Stomach (tissue), 9 donors: Measurements from ENCODE around the gene CDKN2B-AS1. TPM values are rescaled to one million over a fixed set of nuclear protein-coding genes. Genes with fewer than 3 reads are reported as not detected.

Experiments used
- DNase-seq, 2 donors: peaks; one replicate each; pipeline versions ENCODE4 v3.0.0 to v3.0.0-alpha.2; 2013 to 2019
- H3K27ac ChIP-seq, 5 donors: fragments of 200-600 bp in 4 of 5; sonication (generic) in 4 of 5; one replicate each; pipeline ENCODE4 v1.5.1; 2013 to 2019; ENCODE audit warnings: mild to moderate bottlenecking in 1 of 5, moderate library complexity in 1 of 5
- H3K27me3 ChIP-seq, 3 donors: fragments of 200-600 bp; sonication (generic); one replicate each; pipeline ENCODE4 v1.5.1; 2017 to 2019; ENCODE audit warnings: mixed run types in 1 of 3
- H3K36me3 ChIP-seq, 4 donors: fragments of 200-600 bp; sonication (generic); 1 replicate in 3 of 4; 2 replicates in 1 of 4; pipeline ENCODE4 v1.5.1; 2016 to 2019
- H3K4me1 ChIP-seq, 4 donors: fragments of 200-600 bp; sonication (generic); one replicate each; pipeline ENCODE4 v1.5.1; 2016 to 2019
- H3K4me3 ChIP-seq, 4 donors: fragments of 200-600 bp; sonication (generic) in 3 of 4; one replicate each; pipeline ENCODE4 v1.5.1; 2016 to 2019; ENCODE audit warnings: mild to moderate bottlenecking in 1 of 4
- H3K9me3 ChIP-seq, 4 donors: fragments of 200-600 bp; sonication (generic); one replicate each; pipeline ENCODE4 v1.5.1; 2016 to 2019
- CTCF ChIP-seq, 7 experiments: fragments of 450-650 bp in 4 of 7; fragments of 200-600 bp in 3 of 7; sonication (generic) in 3 of 7; IDR thresholded peaks; one replicate each; pipeline ENCODE4 v1.5.1; 2016 to 2019; ENCODE audit warnings: antibody characterized with exemption in 7 of 7, control low read depth in 2 of 7, mild to moderate bottlenecking in 1 of 7
- EP300 ChIP-seq: sonication (generic); formaldehyde crosslinking; IDR thresholded peaks from one replicate; pipeline ENCODE4 v1.6.1; 2017; ENCODE audit warnings: antibody characterized with exemption
- POLR2A ChIP-seq, 4 donors: fragments of 450-650 bp; IDR thresholded peaks; one replicate each; pipeline ENCODE4 v1.6.1; 2016; ENCODE audit warnings: antibody characterized with exemption in 4 of 4, control low read depth in 2 of 4, mild to moderate bottlenecking in 1 of 4, moderate library complexity in 1 of 4
- POLR2AphosphoS5 ChIP-seq, 3 donors: sonication (generic); formaldehyde crosslinking; IDR thresholded peaks; one replicate each; pipeline ENCODE4 v1.6.1; 2016; ENCODE audit warnings: antibody characterized with exemption in 3 of 3
- WGBS, 5 donors: extraction: QIAGEN DNeasy Blood & Tissue Kit in 3 of 5; methylation state at CpG; one replicate each; pipeline versions ENCODE4 v1.1.5 to v1.1.7; 2013 to 2018; 5-methylcytosine and 5-hydroxymethylcytosine counted together
- intact Hi-C: fragments of 100-400 bp; cut with DNase I; formaldehyde crosslinking; loops from one replicate; pipeline ENCODE4 v1.15.1; 2023; ENCODE audit warnings: low total_unique reads
- polyA plus RNA-seq, 3 donors: library from polyadenylated mRNA; stranded (reverse); fragments of 200-250 nt; gene quantifications; one replicate each; pipeline ENCODE4 v1.2.3, GENCODE V29; 2013
- total RNA-seq, 5 donors: library from RNA; depleted of rRNA; stranded (reverse); fragments of >200 nt; gene quantifications; one replicate each; pipeline versions ENCODE4 v1.1.0 to v1.2.3, GENCODE V29; 2014 to 2016
- donor health status: healthy with polysubstance abuse.
- donor health status: Bipolar disorder and iron deficiency.
- donor health status: healthy.

Gene CDKN2B-AS1
- total and polyA plus RNA-seq, 8 donors = 0.48 to 1.6 (median 1.1) TPM; not detected in 3

GRCh38 chr9:21983561-21983935 lies 11.0 kb upstream of the CDKN2B-AS1 start:
- WGBS, 5 donors = 48 to 61% (median 58%) methylated on average over 1 of the region's 1 CpG

DNA sequence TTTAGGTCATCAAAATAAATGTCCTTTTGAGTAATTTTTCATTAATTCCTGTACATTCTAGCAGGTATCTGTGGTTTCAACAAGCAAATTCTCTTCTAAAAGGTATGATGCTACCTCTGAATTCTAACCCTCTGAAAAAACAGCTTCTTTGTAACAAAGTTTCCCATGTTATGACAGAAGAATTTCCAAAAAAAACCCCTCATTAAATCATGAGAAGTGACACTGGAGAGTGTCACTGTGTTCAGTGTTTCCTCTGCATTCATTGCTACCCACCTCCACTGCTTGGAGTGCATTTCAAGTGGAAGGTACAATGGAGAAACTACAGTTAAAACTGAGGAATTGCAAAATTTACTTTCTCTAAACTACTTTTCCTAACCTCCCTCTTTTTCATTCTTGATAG lies 10.5 kb upstream of the CDKN2B-AS1 start:
- intact Hi-C loops = no loop called here
- TF ChIP-seq CTCF (IDR thresholded peaks at IDR 0.05) (no peak), POLR2A (IDR thresholded peaks at IDR 0.05) (no peak), POLR2AphosphoS5 (IDR thresholded peaks at IDR 0.05) (no peak), EP300 (no peak)
- Histone ChIP-seq H3K36me3 (no peaks in the 10 kb centered on the region), H3K4me3 (no peak overlapping the region), H3K27me3 (peaks cover 7 to 96% (median 18%) of the 10 kb centered on the region in 3 donors), H3K27ac (no peak overlapping the region), H3K9me3 (no peaks in the 10 kb centered on the region), H3K4me1 (no peaks in the 10 kb centered on the region)
- no peak for DNase-seq

More at GRCh38 chr9:21983561-21983935, 11.0 kb upstream of the CDKN2B-AS1 start:
- TF ChIP-seq EP300 (no peak), POLR2A (IDR thresholded peaks at IDR 0.05) (no peak), CTCF (IDR thresholded peaks at IDR 0.05) (no peak), POLR2AphosphoS5 (IDR thresholded peaks at IDR 0.05) (no peak)
- intact Hi-C loops = no loop called here
- no peak overlapping the region for H3K27ac ChIP-seq
- no peaks in the 10 kb centered on the region for H3K36me3 ChIP-seq
- no peaks in the 10 kb centered on the region for H3K4me1 ChIP-seq
- peaks cover 9 to 96% (median 18%) of the 10 kb centered on the region in 3 donors for H3K27me3 ChIP-seq
- DNase-seq = no peak
- H3K4me3 ChIP-seq = no peak overlapping the region
- H3K9me3 ChIP-seq = no peaks in the 10 kb centered on the region

DNA sequence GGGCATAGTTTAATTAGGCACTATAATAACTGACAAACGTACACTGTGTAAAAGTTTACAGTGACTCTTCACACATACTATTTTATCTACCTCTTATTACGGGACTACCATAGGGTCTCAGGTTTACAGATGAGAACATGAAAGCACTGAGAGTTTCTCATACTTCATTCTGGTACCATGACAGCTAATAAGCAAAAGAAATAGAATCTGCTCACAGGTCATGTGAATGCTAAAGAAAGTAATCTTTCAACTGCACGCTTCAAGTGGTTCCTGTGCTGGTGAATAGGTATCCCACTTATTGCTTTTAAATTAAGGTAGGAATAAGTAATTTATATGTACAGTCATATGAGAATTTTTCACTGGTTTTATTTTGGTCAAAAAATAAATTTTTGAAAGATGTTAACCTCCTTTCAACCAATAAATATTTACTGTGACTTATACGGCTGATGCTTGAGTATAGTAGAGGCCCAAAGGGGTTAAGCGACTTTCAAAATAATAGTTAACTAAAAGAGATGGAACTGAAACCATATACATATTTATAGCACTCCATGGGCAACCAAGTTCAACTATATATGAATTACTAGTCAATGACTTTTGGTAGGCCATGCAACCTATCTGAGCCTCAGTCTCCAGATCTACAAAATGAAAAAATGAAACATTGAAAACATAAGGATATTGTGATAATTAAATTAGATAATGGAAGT lies 8.5 kb upstream of the CDKN2B-AS1 start:
- H3K4me3 ChIP-seq = no peak overlapping the region
- H3K9me3 ChIP-seq = peaks cover 0 to 6% (median 0%) of the 10 kb centered on the region in 4 donors
- no peak overlapping the region for H3K27ac ChIP-seq
- H3K36me3 ChIP-seq = no peaks in the 10 kb centered on the region
- TF ChIP-seq POLR2AphosphoS5 (IDR thresholded peaks at IDR 0.05) = no peak
- TF ChIP-seq CTCF (IDR thresholded peaks at IDR 0.05) = no peak
- DNase-seq = no peak
- 63 to 71% (median 65%) methylated on average over 5 of the region's 5 CpGs for WGBS, 5 donors
- intact Hi-C loops = no loop called here
- H3K27me3 ChIP-seq = peaks cover 9 to 98% (median 23%) of the 10 kb centered on the region in 3 donors
- peaks cover 0 to 8% (median 2%) of the 10 kb centered on the region in 4 donors for H3K4me1 ChIP-seq

DNA sequence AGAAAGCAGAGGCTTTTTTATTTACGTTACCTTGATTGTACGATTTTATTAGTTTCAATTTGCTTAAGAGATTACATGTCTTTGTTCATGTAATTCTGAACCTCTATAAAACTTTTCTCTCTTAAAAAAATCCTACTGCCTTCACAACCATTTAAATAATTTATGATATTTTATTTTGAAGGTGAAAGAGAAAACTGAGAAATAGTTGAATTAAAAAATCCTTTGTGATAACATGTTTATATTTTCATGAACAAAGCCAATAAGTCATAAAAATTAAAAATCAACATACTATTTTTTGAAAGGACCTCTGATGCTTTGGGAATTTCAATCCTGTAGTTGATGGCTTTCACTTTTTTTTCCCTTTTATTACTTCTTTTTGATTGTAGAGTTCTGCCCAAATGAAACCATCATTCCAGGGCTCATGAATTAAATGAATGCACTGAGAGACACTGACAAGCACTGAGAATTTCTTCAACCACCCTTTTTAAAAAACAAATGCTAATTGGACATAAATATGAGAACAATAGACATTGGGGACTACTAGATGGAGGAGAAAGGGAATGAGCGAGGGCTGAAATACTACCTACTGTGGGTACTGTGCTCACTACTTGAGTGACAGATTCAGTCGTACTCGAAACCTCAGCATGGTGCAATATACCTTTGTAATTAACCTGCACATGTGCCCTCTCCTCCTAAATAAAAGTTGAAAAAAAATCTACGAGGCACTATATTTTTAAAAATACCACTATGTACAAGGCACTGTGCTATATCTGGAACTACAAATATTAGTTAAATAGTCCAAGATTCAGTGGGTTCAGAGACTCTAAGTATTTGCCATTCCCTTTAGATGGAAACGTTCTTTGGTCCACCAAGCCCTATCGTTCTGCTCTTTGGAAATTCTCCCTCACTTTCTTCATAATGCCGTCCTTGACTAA lies 6.3 kb upstream of the CDKN2B-AS1 start:
- TF ChIP-seq CTCF (IDR thresholded peaks at IDR 0.05) = no peak
- no peak for TF ChIP-seq POLR2A (IDR thresholded peaks at IDR 0.05)
- no peak for TF ChIP-seq EP300
- TF ChIP-seq POLR2AphosphoS5 (IDR thresholded peaks at IDR 0.05) = no peak
- Histone ChIP-seq H3K36me3 (no peaks in the 10 kb centered on the region), H3K27ac (no peak overlapping the region), H3K4me1 (peaks cover 0 to 8% (median 3%) of the 10 kb centered on the region in 4 donors), H3K27me3 (peaks cover 9 to 97% (median 23%) of the 10 kb centered on the region in 3 donors), H3K4me3 (no peak overlapping the region), H3K9me3 (peaks cover 0 to 6% (median 0%) of the 10 kb centered on the region in 4 donors)
- no peak for DNase-seq
- 25 to 36% (median 30%) methylated on average over 9 of the region's 9 CpGs for WGBS, 5 donors
- intact Hi-C loops = no loop called here
